EH (cell line): ENCODE results near the gene PHACTR3.
"Not testable (repeated sequence)": the region's sequence is repeated elsewhere in the genome, so short reads cannot be mapped to it uniquely, and the experiment has no call there.

Source experiments
- DNase-seq: peaks from one replicate; pipeline ENCODE4 v3.0.0-alpha.2; 2015; ENCODE audit warnings: low read depth

PHACTR3 gene

DNA sequence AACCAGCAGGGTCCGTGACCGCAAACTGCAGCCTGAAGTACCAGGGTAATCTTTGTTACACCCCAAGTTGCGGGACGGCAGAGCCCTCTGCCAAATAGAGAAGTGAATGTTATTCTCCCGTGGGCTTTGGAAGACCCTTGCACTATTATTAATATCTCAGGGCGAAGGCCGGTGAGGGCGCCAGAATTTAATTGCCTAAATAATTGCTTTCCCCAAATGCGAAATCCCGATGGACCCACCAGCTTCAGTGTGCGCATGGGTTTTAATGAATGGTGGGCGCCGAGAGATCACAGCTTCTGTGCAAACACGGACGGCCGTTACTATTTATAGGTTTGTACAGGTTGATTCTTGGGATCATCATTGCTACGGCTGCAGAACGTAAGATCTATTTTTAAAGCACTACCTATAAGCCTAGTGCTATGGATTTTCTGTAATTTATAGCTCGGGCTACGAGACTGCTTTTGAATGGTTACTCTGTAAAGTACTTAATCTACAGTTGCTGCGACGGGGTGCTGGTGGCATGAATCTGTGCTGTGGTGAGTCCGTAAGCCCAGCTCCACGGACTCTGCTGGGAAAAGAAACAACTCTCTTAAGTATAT is 15.2 kb upstream of the PHACTR3 start:
- no peak for DNase-seq

DNA sequence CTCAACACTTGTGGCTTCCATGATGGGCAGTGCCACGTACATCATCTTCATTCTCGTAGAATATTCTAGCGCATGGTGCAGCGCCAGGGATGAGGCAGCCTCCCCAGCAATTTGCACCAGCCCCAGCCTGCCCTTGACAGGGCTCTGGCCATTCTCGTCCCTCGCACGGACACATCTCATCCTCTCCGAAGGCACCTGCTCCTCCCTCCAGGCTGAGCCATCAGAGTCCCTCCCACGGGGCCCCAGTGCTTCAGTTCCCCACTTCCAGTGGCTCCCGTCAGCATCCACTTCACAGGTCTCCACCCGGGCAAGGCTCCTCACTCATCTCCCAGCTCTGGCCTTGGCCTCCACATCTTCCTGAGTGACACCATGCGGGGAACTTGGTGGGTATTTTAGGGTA is 13.3 kb upstream of the PHACTR3 start:
- DNase-seq = no peak

GRCh38 chr20:59596690-59597089 is 7.7 kb upstream of the PHACTR3 start:
- no peak for DNase-seq

- no peak for DNase-seq
Measured at GRCh38 chr20:59597240-59597639, 7.1 kb upstream of the PHACTR3 start.

- peak; percentile 38 for DNase-seq
Measured at GRCh38 chr20:59598625-59599310, 5.6 kb upstream of the PHACTR3 start.

- no peak for DNase-seq
Measured at GRCh38 chr20:59599941-59600340, 4.4 kb upstream of the PHACTR3 start.

- DNase-seq = no peak
Measured at GRCh38 chr20:59600472-59600871, 3.9 kb upstream of the PHACTR3 start.

DNA sequence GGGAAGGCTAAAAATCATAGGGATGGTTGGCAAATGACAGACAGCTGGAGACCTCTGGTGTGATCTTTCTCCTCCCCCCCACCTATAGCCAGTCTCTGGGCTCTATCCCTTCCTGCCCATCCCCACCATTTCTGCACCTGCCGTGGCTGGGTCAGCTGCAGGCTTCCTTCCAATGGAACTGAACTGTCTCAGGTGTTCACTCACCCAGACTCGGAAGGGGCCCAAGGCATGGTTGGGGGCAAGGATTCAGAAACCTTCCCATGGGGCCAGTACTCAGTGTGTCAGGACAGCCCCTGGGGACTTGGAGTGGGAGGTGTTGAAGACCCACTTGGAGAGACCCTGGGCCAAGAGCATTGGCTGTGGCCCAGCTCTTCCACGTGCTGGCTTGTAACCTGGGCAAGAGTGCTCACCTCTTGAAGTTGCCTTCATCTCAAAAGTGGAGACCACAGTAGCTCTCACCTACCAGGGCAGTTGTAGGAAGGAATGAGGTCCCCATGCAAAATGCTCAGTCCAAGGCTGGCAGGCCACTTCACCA is 1.7 kb upstream of the PHACTR3 start:
- no peak for DNase-seq

DNA sequence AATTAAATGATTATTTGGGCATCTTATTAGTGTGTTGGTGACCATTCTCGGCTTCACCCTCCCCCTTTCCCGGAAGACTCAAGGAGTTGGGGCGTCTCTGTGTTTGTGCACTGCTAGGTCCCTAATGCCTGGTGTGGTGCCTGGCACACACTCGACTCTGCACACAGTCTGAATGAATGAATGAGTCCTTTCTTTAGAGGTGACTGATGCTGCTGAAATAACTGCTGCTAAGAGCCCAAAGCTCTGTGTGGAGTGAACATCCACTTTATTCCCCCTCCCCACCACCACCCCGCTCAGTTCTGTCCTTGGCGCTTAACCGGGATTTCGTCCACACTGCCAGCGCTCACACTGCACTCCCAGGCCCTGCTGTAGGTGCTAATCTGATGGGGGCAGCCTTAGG is 1.2 kb upstream of the PHACTR3 start:
- DNase-seq = no peak

DNA sequence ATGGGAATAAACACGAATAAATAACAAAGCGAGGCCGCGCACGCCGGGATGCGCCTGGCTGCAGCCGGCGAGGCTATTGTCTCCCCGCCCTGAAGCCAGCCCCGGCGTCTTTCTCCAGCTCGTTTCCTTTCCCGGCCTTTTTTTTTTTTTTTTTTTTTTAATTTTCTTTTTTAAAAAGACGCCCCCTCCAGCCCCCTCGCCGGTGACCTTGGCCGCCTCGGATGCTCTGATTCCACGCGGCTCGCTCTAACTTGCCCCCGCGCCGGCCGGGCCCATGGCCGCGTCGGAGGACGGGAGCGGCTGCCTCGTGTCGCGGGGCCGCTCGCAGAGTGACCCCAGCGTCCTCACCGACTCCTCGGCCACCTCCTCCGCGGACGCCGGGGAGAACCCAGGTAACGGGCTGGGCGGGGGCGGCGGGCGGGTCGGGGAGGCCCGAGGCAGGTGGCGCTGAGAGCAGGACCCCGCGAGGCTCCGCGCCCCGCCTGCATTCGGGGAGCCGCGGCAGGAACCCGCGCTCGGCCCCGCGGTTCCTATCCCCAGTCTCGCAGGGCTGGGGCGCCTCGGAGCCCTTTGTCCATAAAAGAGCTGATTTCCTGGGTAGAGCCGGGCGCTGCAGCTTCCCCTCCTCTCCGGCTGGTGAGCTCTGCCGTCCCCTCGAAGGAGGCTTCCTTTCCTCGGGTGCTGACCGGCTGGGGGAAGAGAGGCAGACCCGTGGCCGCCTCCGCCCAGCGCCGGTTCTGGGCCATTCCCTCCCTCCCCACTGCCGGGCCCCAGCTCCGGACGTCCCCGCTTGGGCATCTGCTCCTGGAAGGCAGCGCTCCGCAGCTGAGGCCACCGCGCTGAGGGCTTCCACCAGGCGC is 631 bp downstream of the PHACTR3 start:
- DNase-seq = no peak

DNA sequence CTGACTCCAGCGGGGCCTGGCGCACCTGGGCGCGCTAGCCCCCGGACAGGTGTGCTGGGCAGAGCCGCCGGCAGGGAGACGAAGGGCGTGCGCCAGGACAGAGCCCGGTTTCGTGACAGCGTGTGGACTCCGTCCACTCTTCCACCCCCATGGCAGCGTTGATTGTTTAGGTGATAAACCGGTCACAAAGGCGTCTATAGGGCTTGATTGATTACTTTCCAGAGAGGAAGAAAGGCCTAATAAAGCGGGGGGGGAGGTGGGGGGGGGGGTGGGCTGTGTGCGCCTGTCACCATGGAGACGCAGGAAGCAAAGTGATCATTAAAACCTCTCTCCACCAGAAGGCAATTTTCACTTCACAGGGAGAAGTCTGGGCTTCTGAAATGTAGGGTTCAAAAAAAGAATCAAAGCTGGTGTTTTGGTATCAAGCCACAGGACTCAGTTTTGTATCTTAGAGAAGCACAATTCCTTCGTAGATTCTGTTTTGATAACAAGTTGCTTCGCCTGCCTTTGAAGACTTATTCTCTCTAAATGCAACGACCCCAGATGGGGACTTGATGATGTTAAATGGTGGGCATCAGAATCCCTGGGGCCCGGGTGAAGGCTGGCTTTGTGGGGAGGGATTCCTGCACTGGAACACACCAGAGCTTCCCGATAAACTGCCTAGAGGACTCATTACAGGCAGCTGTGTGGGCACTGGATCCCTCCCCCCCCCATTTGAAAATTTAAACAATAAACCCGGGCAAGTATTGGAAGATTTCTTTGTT is 1.4 kb downstream of the PHACTR3 start:
- DNase-seq = no peak

GRCh38 chr20:59606566-59606965 is 2.2 kb downstream of the PHACTR3 start:
- DNase-seq = no peak

DNA sequence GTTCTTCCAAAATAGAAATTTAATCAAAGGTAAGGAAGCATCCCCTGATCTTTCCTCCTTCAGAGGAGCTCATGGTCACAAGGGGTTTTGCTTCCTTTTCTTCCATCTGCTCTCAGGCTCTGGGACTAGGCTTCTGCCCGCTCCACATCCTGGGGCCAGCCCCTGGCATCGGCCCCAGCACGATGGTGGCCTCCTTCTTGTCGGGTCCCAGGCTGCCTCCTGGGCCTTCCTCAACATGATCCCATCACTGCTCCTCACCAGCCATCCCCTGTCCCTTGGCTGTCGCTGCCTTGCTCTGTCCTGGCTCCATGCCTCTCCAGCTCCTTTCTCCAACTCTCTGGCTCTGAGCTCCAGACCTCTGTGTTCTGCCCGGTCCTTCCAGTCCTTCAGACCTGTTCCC is 4.1 kb downstream of the PHACTR3 start:
- no peak for DNase-seq

DNA sequence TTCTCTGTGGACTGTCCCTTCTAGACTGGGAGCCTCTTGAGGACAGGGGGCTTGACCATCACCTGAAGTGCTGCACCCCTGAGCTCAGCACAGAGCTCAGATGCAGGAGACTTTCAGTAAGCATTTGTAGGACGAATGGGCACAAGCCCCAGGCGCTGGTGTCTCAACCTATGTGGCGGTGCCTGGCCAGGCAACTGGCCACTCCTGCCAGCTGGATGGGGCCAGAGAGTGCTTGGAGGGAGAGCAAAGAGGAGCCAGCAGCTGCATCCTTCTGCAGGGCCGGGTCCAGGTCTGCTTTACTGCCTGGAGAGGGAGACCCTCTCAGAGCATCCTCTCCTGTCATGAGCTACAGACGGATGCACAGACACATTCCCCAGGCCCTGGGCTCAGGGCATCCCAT is 4.5 kb downstream of the PHACTR3 start:
- no peak for DNase-seq

GRCh38 chr20:59611286-59611685 is 6.9 kb downstream of the PHACTR3 start:
- no peak for DNase-seq

DNA sequence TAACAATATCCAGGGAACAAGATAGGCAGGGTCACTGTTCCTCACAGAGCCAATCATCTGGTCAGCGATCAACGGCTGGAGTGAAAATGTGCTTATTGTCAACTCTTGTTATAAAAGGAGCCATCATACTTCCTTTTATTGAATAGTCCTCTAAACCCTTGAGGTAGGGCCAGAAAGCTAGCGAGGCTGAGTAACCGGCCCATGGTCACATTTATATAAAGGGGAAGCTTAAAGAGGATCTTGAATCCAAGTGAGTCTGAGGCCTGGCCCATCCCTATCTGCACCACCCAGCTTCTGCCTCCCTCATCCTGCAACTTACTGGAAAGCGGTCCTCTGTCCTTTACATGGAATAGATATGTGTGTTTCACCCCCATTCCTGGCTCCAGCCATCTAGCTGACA is 9.5 kb downstream of the PHACTR3 start:
- no peak for DNase-seq

- no peak for DNase-seq
Measured at GRCh38 chr20:59614714-59615113, 10.4 kb downstream of the PHACTR3 start.

DNA sequence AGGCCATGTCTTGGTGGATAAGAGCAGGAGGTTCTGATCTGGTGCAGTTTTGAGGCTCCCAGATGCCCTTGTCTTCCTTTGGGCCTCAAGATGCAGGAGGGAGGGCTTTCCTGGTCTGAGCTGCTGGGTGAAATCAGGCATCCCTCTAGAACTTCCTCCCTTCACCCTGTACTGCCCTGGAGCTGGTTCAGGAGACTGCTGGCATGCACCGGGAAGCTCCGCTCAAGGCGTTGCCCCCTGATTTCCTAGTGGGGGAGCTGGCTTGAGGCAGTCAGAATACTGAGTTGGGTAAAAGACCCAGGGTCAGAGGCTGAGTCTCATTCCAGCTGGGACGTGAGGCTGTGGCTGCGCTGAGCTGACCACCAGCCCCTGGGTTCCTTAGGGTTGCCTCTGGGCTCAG is 12.0 kb downstream of the PHACTR3 start:
- DNase-seq = no peak

DNA sequence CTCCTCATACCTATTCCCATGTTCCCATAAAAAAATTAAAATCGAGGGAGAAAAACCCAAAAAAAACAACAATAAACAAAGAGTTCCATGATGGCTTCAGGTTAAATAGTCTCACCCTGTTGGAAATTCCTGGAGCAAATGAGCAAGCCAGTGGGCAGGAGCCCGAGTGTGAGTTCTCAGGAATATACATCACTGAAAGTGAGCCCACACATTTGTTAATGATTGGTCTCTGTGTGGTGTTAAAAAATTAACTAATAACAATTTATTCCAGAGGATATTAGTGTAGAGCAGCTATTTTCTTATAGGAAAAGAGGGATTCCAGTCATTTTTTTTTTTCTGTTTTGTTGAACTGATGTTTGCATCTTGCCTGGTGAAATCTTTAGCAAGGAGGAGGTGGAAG is 12.9 kb downstream of the PHACTR3 start:
- DNase-seq = no peak

GRCh38 chr20:59618131-59618530 is 13.8 kb downstream of the PHACTR3 start:
- DNase-seq = no peak

GRCh38 chr20:59618585-59618984 is 14.2 kb downstream of the PHACTR3 start:
- not testable (repeated sequence) for DNase-seq

GRCh38 chr20:59620860-59621505 is 16.6 kb downstream of the PHACTR3 start:
- no peak for DNase-seq
